IMR-90 (cell line): ENCODE results near the gene GGT5. TPM values are rescaled to one million over a fixed set of nuclear protein-coding genes. Genes with fewer than 3 reads are reported as not detected.

Source experiments
- ATAC-seq: fragments of 200-7000 bp; cut with Tn5 transposase; 2 replicates; pipeline ENCODE4 v1.9.1; 2020; ENCODE audit warnings: low read depth, mild to moderate bottlenecking, moderate library complexity
- BruUV-seq: library from RNA; stranded (reverse); fragments of 400-500 nt; replicated peaks from 2 replicates; lab custom pipeline; 2021; lab: Mats Ljungman, UMichigan
- CTCF ChIA-PET: fragments of 300-600 bp; formaldehyde crosslinking; extraction: SDS; loops from one replicate; lab custom pipeline; 2021; ENCODE audit warnings: antibody characterized with exemption; lab: Yijun Ruan, JAX
- POLR2A ChIA-PET: fragments of 300-600 bp; sonication (Branson Sonifier 250); formaldehyde crosslinking; loops from one replicate; lab custom pipeline; 2022; ENCODE audit warnings: antibody characterized with exemption; ENCODE audit not compliant: unreplicated experiment; lab: Charles Lee
- DNase-seq: peaks from one replicate; pipeline ENCODE4 v3.0.0; 2013
- H2AFZ ChIP-seq: replicated peaks from 2 replicates; pipeline ENCODE3; 2013; ENCODE audit warnings: low read length, mild to moderate bottlenecking; ENCODE audit not compliant: poor library complexity
- H2AK5ac ChIP-seq: 2 replicates; pipeline ENCODE4 v1.6.1; 2013; ENCODE audit warnings: low read depth, low read length, inconsistent platforms
- H2AK9ac ChIP-seq: replicated peaks from 2 replicates; pipeline ENCODE3; 2013; ENCODE audit warnings: mild to moderate bottlenecking, low read depth, low read length, moderate library complexity; ENCODE audit not compliant: poor library complexity
- H2BK120ac ChIP-seq: 2 replicates; pipeline ENCODE4 v1.6.1; 2013; ENCODE audit warnings: low read depth, low read length, inconsistent platforms
- H2BK15ac ChIP-seq: 3 replicates; pipeline ENCODE4 v1.6.1; 2013; ENCODE audit warnings: low read depth, low read length, inconsistent platforms
- H2BK20ac ChIP-seq: 2 replicates; pipeline ENCODE4 v1.6.1; 2013; ENCODE audit warnings: low read depth, mild to moderate bottlenecking, inconsistent platforms, low read length, moderate library complexity
- H2BK5ac ChIP-seq: 2 replicates; pipeline ENCODE4 v1.6.1; 2013; ENCODE audit warnings: mild to moderate bottlenecking, low read depth, low read length, inconsistent platforms; ENCODE audit not compliant: poor library complexity, severe bottlenecking
- H3K14ac ChIP-seq: replicated peaks from 2 replicates; pipeline ENCODE4 v1.6.1; 2013; ENCODE audit warnings: low read depth, low read length, inconsistent platforms
- H3K18ac ChIP-seq: 2 replicates; pipeline ENCODE4 v1.6.1; 2013; ENCODE audit warnings: low read depth, low read length, control low read depth
- H3K23ac ChIP-seq: 2 replicates; pipeline ENCODE4 v1.6.1; 2013; ENCODE audit warnings: low read depth, low read length, inconsistent platforms
- H3K27ac ChIP-seq: 2 replicates; pipeline ENCODE4 v1.5.1; 2013; ENCODE audit warnings: mild to moderate bottlenecking, control low read depth, low read length; ENCODE audit not compliant: insufficient read depth
- H3K27me3 ChIP-seq: 2 replicates; pipeline ENCODE4 v1.6.1; 2013; ENCODE audit warnings: low read length; ENCODE audit not compliant: control insufficient read depth, insufficient read depth
- H3K36me3 ChIP-seq: 2 replicates; pipeline ENCODE4 v1.6.1; 2013; ENCODE audit warnings: low read length, mixed read lengths; ENCODE audit not compliant: control insufficient read depth, insufficient read depth
- H3K4ac ChIP-seq: 2 replicates; pipeline ENCODE4 v1.6.1; 2013; ENCODE audit warnings: low read depth, low read length, inconsistent platforms
- H3K4me1 ChIP-seq: 2 replicates; pipeline ENCODE4 v1.6.1; 2013; ENCODE audit warnings: low read length, mixed read lengths; ENCODE audit not compliant: control insufficient read depth, insufficient read depth
- H3K4me2 ChIP-seq: 2 replicates; pipeline ENCODE4 v1.6.1; 2013; ENCODE audit warnings: low read depth, mild to moderate bottlenecking, control low read depth, low read length, moderate library complexity
- H3K4me3 ChIP-seq: 2 replicates; pipeline ENCODE4 v1.5.1; 2013; ENCODE audit warnings: low read depth, mild to moderate bottlenecking, control low read depth, low read length, moderate library complexity; ENCODE audit not compliant: insufficient read depth
- H3K56ac ChIP-seq: 2 replicates; pipeline ENCODE4 v1.6.1; 2013; ENCODE audit warnings: low read length, inconsistent platforms; ENCODE audit not compliant: insufficient read depth; ENCODE audit errors: extremely low read depth
- H3K79me1 ChIP-seq, 2 experiments: 2 replicates each; pipeline ENCODE4 v1.6.1; 2013; ENCODE audit warnings: low read length in 2 of 2, inconsistent platforms in 1 of 2, low read depth in 1 of 2
- H3K9ac ChIP-seq: 2 replicates; pipeline ENCODE4 v1.6.1; 2013; ENCODE audit warnings: low read depth, low read length, control low read depth
- H3K9me1 ChIP-seq: 2 replicates; pipeline ENCODE4 v1.6.1; 2013; ENCODE audit warnings: low read length, inconsistent platforms; ENCODE audit not compliant: insufficient read depth
- H3K9me3 ChIP-seq: 2 replicates; pipeline ENCODE4 v1.6.1; 2013; ENCODE audit warnings: low read length; ENCODE audit not compliant: control insufficient read depth, insufficient read depth
- H4K20me1 ChIP-seq: 2 replicates; pipeline ENCODE4 v1.6.1; 2013; ENCODE audit warnings: low read length, inconsistent platforms; ENCODE audit not compliant: insufficient read depth
- H4K5ac ChIP-seq: 2 replicates; pipeline ENCODE4 v1.6.1; 2013; ENCODE audit warnings: mild to moderate bottlenecking, low read depth, low read length, control low read depth
- H4K8ac ChIP-seq, 2 experiments: 2 replicates each; pipeline ENCODE4 v1.6.1; 2013; ENCODE audit warnings: low read depth in 2 of 2, low read length in 2 of 2, control low read depth in 1 of 2, inconsistent platforms in 1 of 2
- H4K91ac ChIP-seq: 2 replicates; pipeline ENCODE4 v1.6.1; 2013; ENCODE audit warnings: low read depth, low read length, inconsistent platforms; ENCODE audit not compliant: insufficient read depth
- BHLHE40 ChIP-seq: fragments of 150-350 bp; IDR thresholded peaks from 2 replicates; pipeline ENCODE4 v1.6.1; 2016; ENCODE audit warnings: mild to moderate bottlenecking, low read depth, low read length
- CEBPB ChIP-seq: IDR thresholded peaks from 2 replicates; pipeline ENCODE4 v1.6.1; 2012; ENCODE audit warnings: low read depth, low read length, improper control_type of control experiment
- CHD1 ChIP-seq: IDR thresholded peaks from 2 replicates; pipeline ENCODE4 v1.6.1; 2012; ENCODE audit warnings: low read depth, low read length, improper control_type of control experiment
- FOS ChIP-seq: fragments of 150-350 bp; IDR thresholded peaks from 2 replicates; pipeline ENCODE4 v1.6.1; 2016; ENCODE audit warnings: low read depth, low read length
- MAFK ChIP-seq: IDR thresholded peaks from 2 replicates; pipeline ENCODE4 v1.6.1; 2012; ENCODE audit warnings: low read depth, low read length, improper control_type of control experiment
- MAZ ChIP-seq: IDR thresholded peaks from 2 replicates; pipeline ENCODE4 v1.6.1; 2012; ENCODE audit warnings: low read depth, mild to moderate bottlenecking, low read length, improper control_type of control experiment, moderate library complexity, borderline replicate concordance
- MXI1 ChIP-seq: IDR thresholded peaks from 2 replicates; pipeline ENCODE4 v1.6.1; 2012; ENCODE audit warnings: low read depth, mild to moderate bottlenecking, low read length, moderate library complexity, borderline replicate concordance
- NFE2L2 ChIP-seq: fragments of 150-350 bp; IDR thresholded peaks from 2 replicates; pipeline ENCODE4 v1.6.1; 2016; ENCODE audit warnings: low read depth, mild to moderate bottlenecking, low read length
- POLR2A ChIP-seq: IDR thresholded peaks from 2 replicates; pipeline ENCODE4 v1.6.1; 2012; ENCODE audit warnings: mild to moderate bottlenecking, low read depth, low read length
- RCOR1 ChIP-seq: IDR thresholded peaks from 2 replicates; pipeline ENCODE4 v1.6.1; 2012; ENCODE audit warnings: mild to moderate bottlenecking, low read length, improper control_type of control experiment; ENCODE audit not compliant: insufficient replicate concordance
- WGBS, 2 experiments: methylation state at CpG; one replicate each; pipeline versions ENCODE4 v1.1.5 to v1.1.7; 2013; ENCODE audit warnings: missing lambda C conversion rate in 2 of 2; ENCODE audit not compliant: insufficient read length in 1 of 2; ENCODE audit errors: extremely low coverage in 2 of 2; 5-methylcytosine and 5-hydroxymethylcytosine counted together
- dilution Hi-C: fragments of 300-500 bp; cut with HindIII; formaldehyde crosslinking; loops from one replicate; pipeline ENCODE4 v1.14.3; 2018; ENCODE audit warnings: low sequenced_read_pairs; ENCODE audit not compliant: unreplicated experiment
- in situ Hi-C: fragments of 300-500 bp; cut with MboI; formaldehyde crosslinking; loops from 3 replicates; pipeline ENCODE4 v1.14.3; 2019; ENCODE audit warnings: low sequenced_read_pairs, inconsistent platforms, mixed read lengths
- intact Hi-C: fragments of 100-400 bp; cut with micrococcal nuclease; formaldehyde crosslinking; loops from 2 replicates; pipeline ENCODE4 v1.10.0; 2022
- polyA plus RNA-seq, 3 experiments: library from polyadenylated mRNA; depleted of rRNA; stranded (reverse); fragments of >200 nt; gene quantifications; 2 replicates each; pipeline ENCODE4 v1.2.3, GENCODE V29; 2012; ENCODE audit warnings: low replicate concordance in 1 of 3
- total RNA-seq: library from RNA; depleted of rRNA; stranded (reverse); fragments of >200 nt; gene quantifications from 2 replicates; pipeline ENCODE4 v1.2.3, GENCODE V29; 2012
- TF ChIP-seq, protein P1 (sequence below): conservative IDR thresholded peaks from 2 replicates; pipeline ENCODE4 v1.5.1; 2012; ENCODE audit warnings: mild to moderate bottlenecking, low read depth, low read length, improper control_type of control experiment

GGT5 gene
- total and polyA plus RNA-seq, 2 of the 4 experiments (the other 2 are of a cell fraction), result 0.18 to 5.8 TPM

- Histone ChIP-seq H2AFZ (peak overlapping the region; percentile 51), H2BK20ac (no peak overlapping the region), H4K91ac (no peak overlapping the region), H2BK120ac (no peak overlapping the region), H3K27me3 (no peaks in the 10 kb centered on the region), H3K9ac (no peak overlapping the region), H3K4ac (no peak overlapping the region), H3K18ac (no peak overlapping the region), H3K4me1 (no peaks in the 10 kb centered on the region), H3K23ac (no peak overlapping the region), H2BK5ac (no peak overlapping the region), H3K56ac (no peak overlapping the region), H4K8ac (no peak overlapping the region), H3K79me1 (no peaks in the 10 kb centered on the region; a peak in 1 of 4 replicates), H3K14ac (no peak overlapping the region), H2BK15ac (no peak overlapping the region), H3K4me2 (no peak overlapping the region), H3K9me1 (no peaks in the 10 kb centered on the region; the same call in 1 of the 2 replicates), H3K9me3 (no peaks in the 10 kb centered on the region), H3K4me3 (no peak overlapping the region), H4K5ac (no peak overlapping the region), H3K27ac (no peak overlapping the region), H2AK9ac (peak overlapping the region; percentile 28), H4K20me1 (no peaks in the 10 kb centered on the region), H2AK5ac (no peak overlapping the region; the same call in 1 of the 2 replicates), H3K36me3 (no peaks in the 10 kb centered on the region; the same call in 1 of the 2 replicates)
- WGBS, 2 experiments, result 87% methylated on average over 6 of the region's 14 CpGs; no CpG with 5 or more reads in 1 of the 2 experiments
- dilution Hi-C loops, result no loop called here
- no peak for DNase-seq
- BruUV-seq, result no TSS peak
- TF ChIP-seq RCOR1, result no peak
- TF ChIP-seq BHLHE40, result no peak
- no peak for TF ChIP-seq CEBPB
- TF ChIP-seq CHD1, result no peak
- TF ChIP-seq POLR2A, result no peak
- TF ChIP-seq NFE2L2, result no peak
- TF ChIP-seq, protein P1, sequence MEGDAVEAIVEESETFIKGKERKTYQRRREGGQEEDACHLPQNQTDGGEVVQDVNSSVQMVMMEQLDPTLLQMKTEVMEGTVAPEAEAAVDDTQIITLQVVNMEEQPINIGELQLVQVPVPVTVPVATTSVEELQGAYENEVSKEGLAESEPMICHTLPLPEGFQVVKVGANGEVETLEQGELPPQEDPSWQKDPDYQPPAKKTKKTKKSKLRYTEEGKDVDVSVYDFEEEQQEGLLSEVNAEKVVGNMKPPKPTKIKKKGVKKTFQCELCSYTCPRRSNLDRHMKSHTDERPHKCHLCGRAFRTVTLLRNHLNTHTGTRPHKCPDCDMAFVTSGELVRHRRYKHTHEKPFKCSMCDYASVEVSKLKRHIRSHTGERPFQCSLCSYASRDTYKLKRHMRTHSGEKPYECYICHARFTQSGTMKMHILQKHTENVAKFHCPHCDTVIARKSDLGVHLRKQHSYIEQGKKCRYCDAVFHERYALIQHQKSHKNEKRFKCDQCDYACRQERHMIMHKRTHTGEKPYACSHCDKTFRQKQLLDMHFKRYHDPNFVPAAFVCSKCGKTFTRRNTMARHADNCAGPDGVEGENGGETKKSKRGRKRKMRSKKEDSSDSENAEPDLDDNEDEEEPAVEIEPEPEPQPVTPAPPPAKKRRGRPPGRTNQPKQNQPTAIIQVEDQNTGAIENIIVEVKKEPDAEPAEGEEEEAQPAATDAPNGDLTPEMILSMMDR, result no peak
- TF ChIP-seq MAZ, result no peak
- TF ChIP-seq MAFK, result no peak
- TF ChIP-seq MXI1, result no peak
- no peak for TF ChIP-seq FOS
- ATAC-seq, result no peak
- CTCF ChIA-PET, result no interaction called here
- in situ Hi-C loops, result no loop called here
- POLR2A ChIA-PET, result no interaction called here
- intact Hi-C loops, result no loop called here
Measured at GRCh38 chr22:24233816-24234215, 11.1 kb downstream of the GGT5 start.
